ENCODE data around the gene FARSB. TPM values are rescaled to one million over a fixed set of nuclear protein-coding genes. Genes with fewer than 3 reads are reported as not detected.

Gene FARSB
- total RNA-seq, 1 experiment from 2014 or later, result 50.7 TPM

DNA sequence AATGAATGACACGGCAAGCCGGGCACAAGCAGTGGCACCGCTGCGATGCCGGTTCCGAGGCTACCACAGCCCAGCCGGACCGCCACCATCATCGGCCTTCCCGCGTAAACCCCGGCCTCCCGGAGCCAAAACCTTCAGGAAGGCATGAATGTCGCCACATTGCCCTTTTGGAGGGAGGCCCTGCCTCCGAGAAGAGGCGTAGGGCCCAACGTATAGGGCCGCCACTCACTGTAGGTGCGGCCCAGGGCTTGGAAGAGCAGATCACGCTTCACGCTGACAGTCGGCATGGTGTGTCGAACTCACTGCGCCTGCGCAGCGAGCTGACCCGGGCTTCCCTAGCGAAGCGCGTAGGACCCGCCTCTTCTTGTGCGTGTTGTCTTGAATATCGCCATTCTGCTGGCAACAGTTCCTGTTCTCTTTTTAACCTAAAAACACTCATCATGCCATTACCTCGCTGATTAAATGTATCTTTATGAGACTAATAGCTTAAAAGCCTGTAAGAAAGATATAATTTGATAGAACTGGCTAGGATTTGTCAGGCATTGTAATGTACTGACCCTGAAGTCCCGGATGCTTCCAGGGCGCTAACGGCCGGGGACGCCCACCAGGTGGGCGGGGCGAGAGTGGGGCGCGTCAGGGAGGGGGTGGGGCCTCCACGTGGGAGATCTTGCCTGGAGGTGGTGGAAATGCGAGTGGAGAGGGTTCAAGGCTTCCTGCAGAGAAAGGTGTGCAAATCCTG, at the start of gene FARSB (continued):
- TF ChIP-seq, protein P1, sequence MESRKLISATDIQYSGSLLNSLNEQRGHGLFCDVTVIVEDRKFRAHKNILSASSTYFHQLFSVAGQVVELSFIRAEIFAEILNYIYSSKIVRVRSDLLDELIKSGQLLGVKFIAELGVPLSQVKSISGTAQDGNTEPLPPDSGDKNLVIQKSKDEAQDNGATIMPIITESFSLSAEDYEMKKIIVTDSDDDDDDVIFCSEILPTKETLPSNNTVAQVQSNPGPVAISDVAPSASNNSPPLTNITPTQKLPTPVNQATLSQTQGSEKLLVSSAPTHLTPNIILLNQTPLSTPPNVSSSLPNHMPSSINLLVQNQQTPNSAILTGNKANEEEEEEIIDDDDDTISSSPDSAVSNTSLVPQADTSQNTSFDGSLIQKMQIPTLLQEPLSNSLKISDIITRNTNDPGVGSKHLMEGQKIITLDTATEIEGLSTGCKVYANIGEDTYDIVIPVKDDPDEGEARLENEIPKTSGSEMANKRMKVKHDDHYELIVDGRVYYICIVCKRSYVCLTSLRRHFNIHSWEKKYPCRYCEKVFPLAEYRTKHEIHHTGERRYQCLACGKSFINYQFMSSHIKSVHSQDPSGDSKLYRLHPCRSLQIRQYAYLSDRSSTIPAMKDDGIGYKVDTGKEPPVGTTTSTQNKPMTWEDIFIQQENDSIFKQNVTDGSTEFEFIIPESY (IDR thresholded peaks at IDR 0.05; ENCODE audit: extremely low read depth, insufficient replicate concordance, low read length), result no peak
- TF ChIP-seq RAD21 (IDR thresholded peaks at IDR 0.05; ENCODE audit: low read depth) (no peak), POLR2A (IDR thresholded peaks at IDR 0.05; ENCODE audit: borderline replicate concordance, extremely low read depth, insufficient read depth, insufficient read length) (peak; percentile 21), YY1 (IDR thresholded peaks at IDR 0.05; ENCODE audit: extremely low read depth, insufficient replicate concordance, low read depth, low read length) (no peak)
- TF ChIP-seq, protein P2, sequence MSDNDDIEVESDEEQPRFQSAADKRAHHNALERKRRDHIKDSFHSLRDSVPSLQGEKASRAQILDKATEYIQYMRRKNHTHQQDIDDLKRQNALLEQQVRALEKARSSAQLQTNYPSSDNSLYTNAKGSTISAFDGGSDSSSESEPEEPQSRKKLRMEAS (IDR thresholded peaks at IDR 0.05), result peak; percentile 99

DNA sequence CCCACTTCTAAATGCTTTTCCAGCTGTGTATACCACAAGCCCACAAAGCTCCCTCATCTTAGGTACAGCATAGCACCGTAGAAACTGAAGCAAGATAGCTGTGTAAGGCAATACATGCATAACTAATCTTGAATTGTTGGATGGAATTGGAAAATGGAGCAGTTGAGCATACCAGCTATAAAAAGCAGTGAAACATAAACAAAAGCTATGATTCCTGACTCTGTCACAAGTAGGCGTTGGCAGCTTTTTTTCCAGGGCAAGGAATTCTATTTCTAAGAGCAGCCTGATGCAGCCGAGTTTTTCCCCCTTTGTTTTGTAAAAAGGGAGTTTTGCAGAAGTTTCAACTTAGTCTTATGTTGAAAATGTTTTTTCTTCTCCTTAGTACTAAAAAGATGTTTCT, 48.0 kb upstream of the FARSB start:
- Histone ChIP-seq H4K20me1 (ENCODE audit: insufficient read depth) (no peaks in the 10 kb centered on the region), H3K79me2 (ENCODE audit: insufficient read depth, low read length) (no peaks in the 10 kb centered on the region), H3K4me2 (ENCODE audit: low read length) (no peak overlapping the region), H3K9me2 (ENCODE audit: insufficient read depth) (no peaks in the 10 kb centered on the region), H3K9ac (ENCODE audit: low read length) (no peak overlapping the region), H2AFZ (ENCODE audit: low read depth, low read length, poor library complexity, severe bottlenecking) (no peak overlapping the region), H3K27ac (ENCODE audit: low read depth, low read length) (no peak overlapping the region), H3K9me3 (ENCODE audit: control insufficient read depth in 1 of 2, insufficient read depth in 1 of 2, low read depth in 1 of 2, low read length in 2 of 2) (no peaks in the 10 kb centered on the region), H3K4me1 (ENCODE audit: control insufficient read depth in 1 of 2, insufficient read depth in 2 of 2, low read length in 2 of 2) (peaks cover 4 to 13% of the 10 kb centered on the region in 2 experiments; a peak in 3 of 4 replicates), H3K36me3 (ENCODE audit: control insufficient read depth in 1 of 2, insufficient read depth in 2 of 2, low read length in 2 of 2) (no peaks in the 10 kb centered on the region), H3K27me3 (ENCODE audit: insufficient read depth, low read length) (no peaks in the 10 kb centered on the region), H3K4me3 (replicated peaks in 1 of 2; ENCODE audit: low read depth in 1 of 2, low read length in 2 of 2) (no peak overlapping the region)
- intact Hi-C loops (cut with micrococcal nuclease), result no loop called here
- DNase-seq (ENCODE audit: low read depth, low spot score) (no peak), ATAC-seq (no peak)
- no TSS peak for BruUV-seq (replicated peaks)
- RAD21 ChIA-PET (ENCODE audit: low non-redundant PET in 1 of 2, low total read pairs in 2 of 2, uncharacterized antibody in 2 of 2, unreplicated experiment in 2 of 2), result no interaction called here
- POLR2A ChIA-PET, result no interaction called here
- CTCF ChIA-PET, result interaction anchor here (0.9 to 1.2 kb wide), 4 partner anchors 10 to 93 kb away, joined by 3 to 6 read pairs (median 3); no protein-coding TSS in a partner anchor
- TF ChIP-seq ZFX (IDR thresholded peaks at IDR 0.05) (no peak), CBX3 (IDR thresholded peaks at IDR 0.05; ENCODE audit: low read depth) (no peak), ELF1 (IDR thresholded peaks at IDR 0.05; ENCODE audit: borderline replicate concordance, low read depth) (no peak), CEBPB (IDR thresholded peaks at IDR 0.05; ENCODE audit: low read depth) (no peak), YY1 (IDR thresholded peaks at IDR 0.05; ENCODE audit: extremely low read depth, insufficient replicate concordance, low read depth, low read length) (no peak), TCF7L2 (IDR thresholded peaks at IDR 0.05; ENCODE audit: borderline replicate concordance, extremely low read depth, insufficient read depth, insufficient read length) (no peak), RAD21 (IDR thresholded peaks at IDR 0.05; ENCODE audit: low read depth) (no peak), EZH2phosphoT487 (IDR thresholded peaks at IDR 0.05; ENCODE audit: borderline replicate concordance) (no peak), POLR2AphosphoS5 (IDR thresholded peaks at IDR 0.05; ENCODE audit: low read depth, low read length) (no peak), FOSL1 (IDR thresholded peaks at IDR 0.05; ENCODE audit: low read depth) (no peak), EGR1 (IDR thresholded peaks at IDR 0.05; ENCODE audit: low read depth) (no peak)
- TF ChIP-seq, protein P1 (IDR thresholded peaks at IDR 0.05; ENCODE audit: extremely low read depth, insufficient replicate concordance, low read length), result no peak
- TF ChIP-seq, protein P3, sequence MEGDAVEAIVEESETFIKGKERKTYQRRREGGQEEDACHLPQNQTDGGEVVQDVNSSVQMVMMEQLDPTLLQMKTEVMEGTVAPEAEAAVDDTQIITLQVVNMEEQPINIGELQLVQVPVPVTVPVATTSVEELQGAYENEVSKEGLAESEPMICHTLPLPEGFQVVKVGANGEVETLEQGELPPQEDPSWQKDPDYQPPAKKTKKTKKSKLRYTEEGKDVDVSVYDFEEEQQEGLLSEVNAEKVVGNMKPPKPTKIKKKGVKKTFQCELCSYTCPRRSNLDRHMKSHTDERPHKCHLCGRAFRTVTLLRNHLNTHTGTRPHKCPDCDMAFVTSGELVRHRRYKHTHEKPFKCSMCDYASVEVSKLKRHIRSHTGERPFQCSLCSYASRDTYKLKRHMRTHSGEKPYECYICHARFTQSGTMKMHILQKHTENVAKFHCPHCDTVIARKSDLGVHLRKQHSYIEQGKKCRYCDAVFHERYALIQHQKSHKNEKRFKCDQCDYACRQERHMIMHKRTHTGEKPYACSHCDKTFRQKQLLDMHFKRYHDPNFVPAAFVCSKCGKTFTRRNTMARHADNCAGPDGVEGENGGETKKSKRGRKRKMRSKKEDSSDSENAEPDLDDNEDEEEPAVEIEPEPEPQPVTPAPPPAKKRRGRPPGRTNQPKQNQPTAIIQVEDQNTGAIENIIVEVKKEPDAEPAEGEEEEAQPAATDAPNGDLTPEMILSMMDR (IDR thresholded peaks at IDR 0.05 in 2 of 3, conservative IDR thresholded peaks at IDR 0.05 in 1 of 3; ENCODE audit: borderline replicate concordance in 1 of 3, insufficient read depth in 1 of 3, low read depth in 2 of 3, low read length in 2 of 3), result no peak
- TF ChIP-seq, protein P4, sequence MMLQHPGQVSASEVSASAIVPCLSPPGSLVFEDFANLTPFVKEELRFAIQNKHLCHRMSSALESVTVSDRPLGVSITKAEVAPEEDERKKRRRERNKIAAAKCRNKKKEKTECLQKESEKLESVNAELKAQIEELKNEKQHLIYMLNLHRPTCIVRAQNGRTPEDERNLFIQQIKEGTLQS (IDR thresholded peaks at IDR 0.05), result no peak
